K562 (cell line): ENCODE data around the gene HCST. TPM values are rescaled to one million over a fixed set of nuclear protein-coding genes. Genes with fewer than 3 reads are reported as not detected.
A peak's percentile ranks its signal among the peaks of the same experiment; 100 is the strongest.

Source experiments
- AFF1 ChIP-seq, 2 experiments: fragments of 450-650 bp; IDR thresholded peaks; 2 replicates each; pipeline ENCODE4 v1.6.1; 2018; ENCODE audit warnings: mild to moderate bottlenecking in 2 of 2, low read depth in 1 of 2; ENCODE audit not compliant: partially characterized antibody in 2 of 2
- CSDE1 ChIP-seq, 2 experiments: fragments of 450-650 bp; IDR thresholded peaks; 2 replicates each; pipeline ENCODE4 v1.6.1; 2016; ENCODE audit warnings: mild to moderate bottlenecking in 1 of 2
- FUS ChIP-seq: fragments of 200-400 bp; formaldehyde crosslinking; optimal IDR thresholded peaks from 2 replicates; pipeline ENCODE3; 2017; ENCODE audit warnings: low read depth, low read length
- HNRNPK ChIP-seq: fragments of 200-400 bp; formaldehyde crosslinking; IDR thresholded peaks from one replicate; pipeline ENCODE4 v1.6.1; 2018; ENCODE audit warnings: mild to moderate bottlenecking, low read depth, low read length; ENCODE audit not compliant: poor library complexity, severe bottlenecking
- JUND ChIP-seq, 2 experiments: IDR thresholded peaks; 2 replicates in 1 of 2; 3 replicates in 1 of 2; pipeline ENCODE4 v1.6.1; 2011; ENCODE audit warnings: borderline replicate concordance in 2 of 2, low read depth in 2 of 2, low read length in 2 of 2, improper control_type of control experiment in 1 of 2, missing biosample characterization in 1 of 2, missing genetic modification characterization in 1 of 2, missing genetic modification reagents in 1 of 2
- KLF1 ChIP-seq: fragments of 450-650 bp; IDR thresholded peaks from 2 replicates; pipeline ENCODE4 v1.6.1; 2016; ENCODE audit warnings: missing genetic modification characterization, missing compliant biosample characterization
- MAZ ChIP-seq, 2 experiments: fragments of 450-650 bp in 1 of 2; sonication (generic) in 1 of 2; formaldehyde crosslinking; IDR thresholded peaks in 1 of 2; conservative IDR thresholded peaks in 1 of 2; 2 replicates each; pipeline versions ENCODE4 v1.4.0 to v1.5.0; 2020; ENCODE audit warnings: mild to moderate bottlenecking in 1 of 2, missing genetic modification reagents in 1 of 2
- NONO ChIP-seq, 2 experiments: fragments of 200-400 bp in 1 of 2; fragments of 450-650 bp in 1 of 2; formaldehyde crosslinking in 1 of 2; IDR thresholded peaks; 2 replicates each; pipeline ENCODE4 v1.6.1; 2017; ENCODE audit warnings: low read depth in 2 of 2, mild to moderate bottlenecking in 2 of 2, moderate library complexity in 2 of 2, low read length in 1 of 2
- NRF1 ChIP-seq, 2 experiments: fragments of 450-650 bp; IDR thresholded peaks in 1 of 2; conservative IDR thresholded peaks in 1 of 2; 2 replicates each; pipeline ENCODE4 v1.6.1; 2014; ENCODE audit warnings: mild to moderate bottlenecking in 2 of 2
- TFE3 ChIP-seq: fragments of 450-650 bp; formaldehyde crosslinking; IDR thresholded peaks from 2 replicates; pipeline ENCODE4 v1.4.0; 2020; ENCODE audit warnings: mild to moderate bottlenecking, mixed read lengths
- ZNF24 ChIP-seq: fragments of 450-650 bp; IDR thresholded peaks from 2 replicates; pipeline ENCODE4 v1.6.1; 2016
- polyA plus RNA-seq, 8 experiments: library from polyadenylated mRNA; depleted of rRNA in 4 of 8; stranded (reverse) in 5 of 8; unstranded in 3 of 8; fragments of >200 nt; fragmentation: Nextera tagmentation in 2 of 8; fragmentation: Illumina TruSeq in 1 of 8; extraction: Ambion mirVana in 2 of 8; extraction: Trizol in 1 of 8; gene quantifications; 2 replicates each; pipeline versions ENCODE4 v1.2.1 to v1.2.3, GENCODE V29; 2011 to 2014; ENCODE audit warnings: inconsistent platforms in 1 of 8, missing spikeins in 1 of 8
- total RNA-seq, 7 experiments: library from RNA; depleted of rRNA in 6 of 7; stranded (reverse); fragments of >200 nt in 6 of 7; fragmentation: Illumina TruSeq in 2 of 7; extraction: Trizol in 2 of 7; gene quantifications; 2 replicates each; pipeline versions ENCODE4 v1.2.1 to v1.2.3, GENCODE V29; 2011 to 2021; ENCODE audit warnings: low replicate concordance in 1 of 7
- TF ChIP-seq, protein P1 (sequence below): conservative IDR thresholded peaks from 2 replicates; pipeline ENCODE4 v1.6.1; 2011; ENCODE audit warnings: low read depth, mild to moderate bottlenecking, low read length; ENCODE audit not compliant: control insufficient read depth
- TF ChIP-seq, protein P2 (sequence below): fragments of 250-450 bp; sonication (Bioruptor Pico); IDR thresholded peaks from 2 replicates; pipeline ENCODE4 v1.9.0; 2021; ENCODE audit warnings: mild to moderate bottlenecking, inconsistent platforms
- TF ChIP-seq, protein P3 (sequence below): fragments of 450-650 bp; IDR thresholded peaks from 2 replicates; pipeline ENCODE4 v1.6.1; 2014; ENCODE audit warnings: low read depth, mild to moderate bottlenecking, moderate library complexity, borderline replicate concordance

The HCST gene
- total and polyA plus RNA-seq, 9 of the 15 experiments (the other 6 are each of a cell fraction or from before 2014, with no cell fraction given): 0.29 to 1.9 (median 0.95) TPM; not detected in 2

GRCh38 chr19:35931161-35931873, 29.0 kb downstream of the HCST start (continued):
- TF ChIP-seq NONO (IDR thresholded peaks at IDR 0.05; ENCODE audit: low read depth in 2 of 2, low read length in 1 of 2) (peak in 1 of 2 experiments; percentile 63; a peak in 1 of 4 replicates), AFF1 (IDR thresholded peaks at IDR 0.05; ENCODE audit: low read depth in 1 of 2, partially characterized antibody in 2 of 2) (peak in 1 of 2 experiments; percentile 96), ZNF24 (no peak), NRF1 (conservative IDR thresholded peaks at IDR 0.05 in 1 of 2, IDR thresholded peaks at IDR 0.05 in 1 of 2) (peak; percentile 100), KLF1 (tag) (peak; percentile 96), HNRNPK (no peak), JUND (IDR thresholded peaks at IDR 0.05; ENCODE audit: borderline replicate concordance, low read depth, low read length) (peak; percentile 66; the same call in 1 of the 2 replicates), JUND (tag; IDR thresholded peaks at IDR 0.05; ENCODE audit: borderline replicate concordance, low read depth, low read length) (peak; percentile 46; the same call in 1 of the 3 replicates), TFE3 (CRISPR knock-in tag) (no peak), FUS (no peak), MAZ (CRISPR knock-in tag; conservative IDR thresholded peaks at IDR 0.05 in 1 of 2, IDR thresholded peaks at IDR 0.05 in 1 of 2) (peak; percentile 85 to 89), CSDE1 (IDR thresholded peaks at IDR 0.05) (0 out of 4 replicates have a peak, but pooled peaks of 1 of the 2 experiments have one; percentile 15)
- TF ChIP-seq, protein P1, sequence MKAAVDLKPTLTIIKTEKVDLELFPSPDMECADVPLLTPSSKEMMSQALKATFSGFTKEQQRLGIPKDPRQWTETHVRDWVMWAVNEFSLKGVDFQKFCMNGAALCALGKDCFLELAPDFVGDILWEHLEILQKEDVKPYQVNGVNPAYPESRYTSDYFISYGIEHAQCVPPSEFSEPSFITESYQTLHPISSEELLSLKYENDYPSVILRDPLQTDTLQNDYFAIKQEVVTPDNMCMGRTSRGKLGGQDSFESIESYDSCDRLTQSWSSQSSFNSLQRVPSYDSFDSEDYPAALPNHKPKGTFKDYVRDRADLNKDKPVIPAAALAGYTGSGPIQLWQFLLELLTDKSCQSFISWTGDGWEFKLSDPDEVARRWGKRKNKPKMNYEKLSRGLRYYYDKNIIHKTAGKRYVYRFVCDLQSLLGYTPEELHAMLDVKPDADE: peak; percentile 89
- TF ChIP-seq, protein P2, sequence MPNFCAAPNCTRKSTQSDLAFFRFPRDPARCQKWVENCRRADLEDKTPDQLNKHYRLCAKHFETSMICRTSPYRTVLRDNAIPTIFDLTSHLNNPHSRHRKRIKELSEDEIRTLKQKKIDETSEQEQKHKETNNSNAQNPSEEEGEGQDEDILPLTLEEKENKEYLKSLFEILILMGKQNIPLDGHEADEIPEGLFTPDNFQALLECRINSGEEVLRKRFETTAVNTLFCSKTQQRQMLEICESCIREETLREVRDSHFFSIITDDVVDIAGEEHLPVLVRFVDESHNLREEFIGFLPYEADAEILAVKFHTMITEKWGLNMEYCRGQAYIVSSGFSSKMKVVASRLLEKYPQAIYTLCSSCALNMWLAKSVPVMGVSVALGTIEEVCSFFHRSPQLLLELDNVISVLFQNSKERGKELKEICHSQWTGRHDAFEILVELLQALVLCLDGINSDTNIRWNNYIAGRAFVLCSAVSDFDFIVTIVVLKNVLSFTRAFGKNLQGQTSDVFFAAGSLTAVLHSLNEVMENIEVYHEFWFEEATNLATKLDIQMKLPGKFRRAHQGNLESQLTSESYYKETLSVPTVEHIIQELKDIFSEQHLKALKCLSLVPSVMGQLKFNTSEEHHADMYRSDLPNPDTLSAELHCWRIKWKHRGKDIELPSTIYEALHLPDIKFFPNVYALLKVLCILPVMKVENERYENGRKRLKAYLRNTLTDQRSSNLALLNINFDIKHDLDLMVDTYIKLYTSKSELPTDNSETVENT (CRISPR knock-in tag): 0 out of 2 replicates have a peak, but pooled peaks have one; percentile 4
- TF ChIP-seq, protein P3, sequence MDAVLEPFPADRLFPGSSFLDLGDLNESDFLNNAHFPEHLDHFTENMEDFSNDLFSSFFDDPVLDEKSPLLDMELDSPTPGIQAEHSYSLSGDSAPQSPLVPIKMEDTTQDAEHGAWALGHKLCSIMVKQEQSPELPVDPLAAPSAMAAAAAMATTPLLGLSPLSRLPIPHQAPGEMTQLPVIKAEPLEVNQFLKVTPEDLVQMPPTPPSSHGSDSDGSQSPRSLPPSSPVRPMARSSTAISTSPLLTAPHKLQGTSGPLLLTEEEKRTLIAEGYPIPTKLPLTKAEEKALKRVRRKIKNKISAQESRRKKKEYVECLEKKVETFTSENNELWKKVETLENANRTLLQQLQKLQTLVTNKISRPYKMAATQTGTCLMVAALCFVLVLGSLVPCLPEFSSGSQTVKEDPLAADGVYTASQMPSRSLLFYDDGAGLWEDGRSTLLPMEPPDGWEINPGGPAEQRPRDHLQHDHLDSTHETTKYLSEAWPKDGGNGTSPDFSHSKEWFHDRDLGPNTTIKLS: peak; percentile 92
